Gastroesophageal sphincter (tissue), 3 donors: Measurements from ENCODE around the gene PPTC7.

Experiments
- EP300 ChIP-seq: sonication (generic); formaldehyde crosslinking; IDR thresholded peaks from one replicate; pipeline ENCODE4 v1.6.1; 2017; ENCODE audit warnings: antibody characterized with exemption, mild to moderate bottlenecking
- POLR2A ChIP-seq, 2 donors: fragments of 450-650 bp; IDR thresholded peaks; one replicate each; pipeline ENCODE4 v1.6.1; 2017; ENCODE audit warnings: antibody characterized with exemption in 2 of 2, mild to moderate bottlenecking in 2 of 2, moderate library complexity in 1 of 2
- TF ChIP-seq, protein P1 (sequence below), 4 experiments: fragments of 200-600 bp in 2 of 4; fragments of 450-650 bp in 2 of 4; sonication (generic) in 1 of 4; IDR thresholded peaks; one replicate each; pipeline ENCODE4 v1.5.1; 2017 to 2019; ENCODE audit warnings: antibody characterized with exemption in 4 of 4, mild to moderate bottlenecking in 2 of 4, moderate library complexity in 2 of 4

GRCh38 chr12:110513842-110514241 is 69.3 kb downstream of the PPTC7 start:
- no peak for TF ChIP-seq POLR2A (IDR thresholded peaks at IDR 0.05)
- TF ChIP-seq, protein P1, sequence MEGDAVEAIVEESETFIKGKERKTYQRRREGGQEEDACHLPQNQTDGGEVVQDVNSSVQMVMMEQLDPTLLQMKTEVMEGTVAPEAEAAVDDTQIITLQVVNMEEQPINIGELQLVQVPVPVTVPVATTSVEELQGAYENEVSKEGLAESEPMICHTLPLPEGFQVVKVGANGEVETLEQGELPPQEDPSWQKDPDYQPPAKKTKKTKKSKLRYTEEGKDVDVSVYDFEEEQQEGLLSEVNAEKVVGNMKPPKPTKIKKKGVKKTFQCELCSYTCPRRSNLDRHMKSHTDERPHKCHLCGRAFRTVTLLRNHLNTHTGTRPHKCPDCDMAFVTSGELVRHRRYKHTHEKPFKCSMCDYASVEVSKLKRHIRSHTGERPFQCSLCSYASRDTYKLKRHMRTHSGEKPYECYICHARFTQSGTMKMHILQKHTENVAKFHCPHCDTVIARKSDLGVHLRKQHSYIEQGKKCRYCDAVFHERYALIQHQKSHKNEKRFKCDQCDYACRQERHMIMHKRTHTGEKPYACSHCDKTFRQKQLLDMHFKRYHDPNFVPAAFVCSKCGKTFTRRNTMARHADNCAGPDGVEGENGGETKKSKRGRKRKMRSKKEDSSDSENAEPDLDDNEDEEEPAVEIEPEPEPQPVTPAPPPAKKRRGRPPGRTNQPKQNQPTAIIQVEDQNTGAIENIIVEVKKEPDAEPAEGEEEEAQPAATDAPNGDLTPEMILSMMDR (IDR thresholded peaks at IDR 0.05): no peak
- TF ChIP-seq EP300: no peak
